GM19395 (cell line): ENCODE data around the gene PFKL.

Source experiments
- ATAC-seq: cut with Tn5 transposase; IDR thresholded peaks from one replicate; pipeline ENCODE4 v1.9.1; 2021; ENCODE audit warnings: mild to moderate bottlenecking, moderate library complexity; ENCODE audit not compliant: unreplicated experiment

PFKL gene

DNA sequence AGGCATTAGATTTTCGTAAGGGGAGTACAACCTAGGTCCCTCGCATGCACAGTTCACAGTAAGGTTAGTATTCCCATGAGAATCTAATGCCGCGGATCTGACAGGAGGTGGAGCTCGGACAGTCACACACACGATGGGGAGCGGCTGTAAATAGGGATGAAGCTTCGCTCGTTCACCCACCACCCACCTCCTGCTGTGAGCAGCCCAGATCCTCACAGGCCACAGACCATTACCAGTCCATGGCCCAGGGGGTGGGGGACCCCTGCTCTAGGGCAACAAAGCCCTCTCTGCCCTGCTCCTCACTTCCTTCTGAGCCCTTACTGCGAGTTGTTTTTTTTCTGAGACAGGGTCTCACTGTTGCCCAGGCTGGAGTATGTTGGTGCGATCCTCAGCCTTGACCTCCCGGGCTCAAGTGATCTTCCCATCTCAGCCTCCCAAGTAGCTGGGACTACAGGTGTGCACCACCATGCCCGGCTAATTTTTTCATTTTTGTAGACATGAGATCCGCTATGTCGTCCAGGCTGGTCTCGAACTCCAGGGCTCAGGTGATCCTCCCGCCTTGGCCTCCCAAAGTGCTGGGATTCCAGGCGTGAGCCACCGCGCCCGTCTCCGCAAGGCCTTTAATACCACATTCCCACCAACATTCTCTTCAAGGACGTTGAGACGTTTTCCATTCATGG, 74.9 kb downstream of the PFKL start:
- ATAC-seq = no peak

DNA sequence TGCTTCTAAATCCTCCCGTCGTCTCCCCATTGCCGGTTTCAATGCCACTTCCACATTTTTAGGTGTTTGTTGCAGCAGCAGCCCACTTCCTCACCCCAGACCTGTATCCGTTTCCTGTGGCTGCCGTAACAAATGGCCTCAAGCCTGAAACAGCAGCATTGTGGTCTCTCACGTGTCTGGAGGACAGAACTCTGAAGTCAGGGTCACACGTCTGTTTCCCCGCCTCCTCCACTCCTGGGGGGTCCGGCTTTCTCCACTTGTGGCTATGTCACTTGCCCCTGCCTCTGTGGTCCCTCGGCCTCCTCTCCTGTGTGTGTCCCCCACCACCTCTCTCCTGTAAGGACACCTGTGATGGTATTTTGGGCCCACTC, 75.4 kb downstream of the PFKL start:
- no peak for ATAC-seq

DNA sequence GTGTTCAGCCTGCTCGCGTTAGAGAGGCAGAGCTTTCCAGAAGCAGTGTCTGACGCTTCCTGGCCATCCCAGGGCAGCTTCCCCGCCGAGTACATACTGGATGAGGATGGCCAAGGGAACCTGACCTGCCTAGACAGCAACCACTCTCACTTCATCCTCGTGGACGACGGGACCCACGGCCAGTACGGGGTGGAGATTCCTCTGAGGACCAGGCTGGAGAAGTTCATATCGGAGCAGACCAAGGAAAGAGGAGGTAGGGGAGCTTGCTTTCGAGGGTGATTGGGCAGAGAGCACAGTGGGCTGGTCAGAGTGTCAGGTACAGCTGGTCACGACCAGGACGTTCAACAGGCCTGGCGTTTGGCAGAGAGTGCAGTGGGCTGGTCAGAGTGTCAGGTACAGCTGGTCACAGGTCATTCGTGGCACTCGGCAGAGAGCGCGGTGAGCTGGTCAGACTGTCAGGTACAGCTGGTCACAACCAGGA, 75.9 kb downstream of the PFKL start:
- ATAC-seq = no peak

DNA sequence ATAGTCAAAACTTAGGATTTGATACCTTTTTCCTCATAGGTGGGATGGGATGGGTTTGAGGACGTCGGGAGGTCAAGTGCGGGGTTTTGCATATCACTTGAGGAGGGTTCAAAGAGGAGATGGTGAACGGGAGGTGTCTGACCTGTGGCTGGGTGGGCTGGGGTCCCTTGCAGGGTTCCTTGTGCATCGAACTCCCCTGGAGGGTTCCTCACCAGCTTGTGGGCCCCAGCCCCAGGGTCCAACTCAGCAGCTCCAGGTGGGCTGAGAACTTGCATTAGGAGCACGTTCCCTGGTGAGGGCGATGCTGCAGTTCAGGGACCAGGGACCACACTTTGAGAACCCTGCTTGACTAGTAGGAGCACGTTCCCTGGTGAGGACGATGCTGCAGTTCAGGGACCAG, 76.8 kb downstream of the PFKL start:
- no peak for ATAC-seq
